ENCODE results near the gene SNX1. TPM values are rescaled to one million over a fixed set of nuclear protein-coding genes. Genes with fewer than 3 reads are reported as not detected.

SNX1 gene
- total and polyA plus RNA-seq, 2 of the 8 experiments (the other 6 are each of a cell fraction or from before 2014, with no cell fraction given), result 27.9 to 59.8 TPM

- 3% methylated on average over 36 of the region's 69 CpGs; no CpG with 5 or more reads in 1 of the 2 experiments for WGBS, 2 experiments (ENCODE audit: extremely low coverage in 1 of 2, insufficient coverage in 1 of 2, insufficient read length in 1 of 2, insufficient replicate concordance in 2 of 2, low coverage in 1 of 2, low lambda C conversion rate in 2 of 2, missing lambda C conversion rate in 1 of 2)
- no peak for FAIRE-seq
- peak within 1 kb of the TSS; percentile 84 for H4K5ac ChIP-seq (ENCODE audit: insufficient read length, low read depth, low read length)
- TF ChIP-seq CTBP2 (IDR thresholded peaks at IDR 0.05; ENCODE audit: borderline replicate concordance, insufficient read depth, insufficient read length, low read length) (no peak), TAF7 (optimal IDR thresholded peaks at IDR 0.05; ENCODE audit: borderline replicate concordance, low read depth, low read length) (peak; percentile 62), TEAD4 (IDR thresholded peaks at IDR 0.05; ENCODE audit: low read depth, low read length) (0 out of 2 replicates have a peak, but pooled peaks have one; percentile 3), USF2 (IDR thresholded peaks at IDR 0.05; ENCODE audit: low read length) (no peak), MAX (IDR thresholded peaks at IDR 0.05) (peak; percentile 41; the same call in 1 of the 2 replicates), SP1 (IDR thresholded peaks at IDR 0.05; ENCODE audit: low read depth, low read length) (peak; percentile 54; the same call in 1 of the 2 replicates), ATF3 (IDR thresholded peaks at IDR 0.05; ENCODE audit: insufficient read depth, low read depth, low read length) (no peak), CHD2 (IDR thresholded peaks at IDR 0.05; ENCODE audit: low read length) (no peak), POLR2AphosphoS5 (IDR thresholded peaks at IDR 0.05; ENCODE audit: low read depth, low read length) (peak; percentile 89)
Observed at GRCh38 chr15:64162869-64163658, 67.3 kb downstream of the SNX1 start, which contains the start of gene PPIB. Gene PPIB, minus strand, starts transcription at chr15:64163022. Its CDS starts 36 bp downstream, at chr15:64162986.

More at GRCh38 chr15:64162869-64163658, 67.3 kb downstream of the SNX1 start, which contains the start of gene PPIB:
- ChIA-PET CTCF (ENCODE audit: partially characterized antibody) (interaction anchor here (0.6 to 3.3 kb wide), 7 partner anchors 9 to 225 kb away, joined by 3 to 23 read pairs (median 3); partner anchors contain the start of genes SNX22 and TRIP4), POLR2A (ENCODE audit: partially characterized antibody) (interaction anchor here (0.7 to 3.5 kb wide), 10 partner anchors 9 to 526 kb away, joined by 3 to 34 read pairs (median 4); partner anchors contain the start of genes CIAO2A and PCLAF)
- H3K23me2 ChIP-seq (ENCODE audit: low read depth, low read length), result peaks cover 3% of the 10 kb centered on the region; the same call in 1 of the 2 replicates
- H4K20me1 ChIP-seq (replicated peaks in 1 of 2; ENCODE audit: control insufficient read depth in 1 of 2, insufficient read depth in 2 of 2, low read length in 2 of 2), result peaks cover 0 to 9% of the 10 kb centered on the region in 2 experiments
- peak within 1 kb of the TSS; percentile 54 for H3K56ac ChIP-seq (replicated peaks; ENCODE audit: insufficient read length, low read depth, low read length)
- H3K18ac ChIP-seq (ENCODE audit: extremely low read depth, low read length), result peak within 1 kb of the TSS; percentile 92
- DNase-seq (ENCODE audit: low read depth in 1 of 2, low spot score in 2 of 2), result peak; percentile 90 to 93
- no peak within 1 kb of the TSS for H2BK120ac ChIP-seq (replicated peaks; ENCODE audit: low read depth, low read length)
- H3K79me1 ChIP-seq (ENCODE audit: low read depth, low read length), result no peaks in the 10 kb centered on the region
- H2BK5ac ChIP-seq (ENCODE audit: low read depth, low read length), result peak within 1 kb of the TSS; percentile 79; the same call in 1 of the 2 replicates
- H3K9me3 ChIP-seq (ENCODE audit: insufficient read depth in 2 of 2, low read depth in 1 of 2, low read length in 1 of 2), result no peaks in the 10 kb centered on the region
- H2AFZ ChIP-seq (ENCODE audit: low read length), result peak within 1 kb of the TSS; percentile 96
- no peak within 1 kb of the TSS for H2AK5ac ChIP-seq (ENCODE audit: low read depth, low read length)
- H3K9ac ChIP-seq (replicated peaks in 1 of 4; ENCODE audit: extremely low read depth in 1 of 4, low read depth in 3 of 4, low read length in 3 of 4), result peak within 1 kb of the TSS; percentile 72 to 96 (median 76)
- H4K91ac ChIP-seq (replicated peaks; ENCODE audit: insufficient read length, low read length), result peak within 1 kb of the TSS; percentile 86
- H2BK12ac ChIP-seq (ENCODE audit: low read depth, low read length), result no peak within 1 kb of the TSS
- peaks cover 0 to 9% of the 10 kb centered on the region in 2 experiments; a peak in 2 of 4 replicates for H3K79me2 ChIP-seq (ENCODE audit: control insufficient read depth in 1 of 2, insufficient read depth in 2 of 2, low read length in 2 of 2)
- peaks cover 16 to 27% (median 23%) of the 10 kb centered on the region in 4 experiments for H3K36me3 ChIP-seq (ENCODE audit: control insufficient read depth in 2 of 4, insufficient read depth in 4 of 4, low read length in 3 of 4)
- H3K23ac ChIP-seq (ENCODE audit: insufficient read length), result no peak within 1 kb of the TSS
- H3K4me2 ChIP-seq (ENCODE audit: insufficient read depth in 1 of 2, low read depth in 2 of 2, low read length in 2 of 2), result peak within 1 kb of the TSS; percentile 74 to 81
- H3K27ac ChIP-seq (ENCODE audit: low read depth, low read length), result peak within 1 kb of the TSS; percentile 77
- no peak within 1 kb of the TSS for H3K4ac ChIP-seq (replicated peaks; ENCODE audit: insufficient read length, low read depth, low read length)
- no peak within 1 kb of the TSS for H3K14ac ChIP-seq (ENCODE audit: insufficient read length)
- H4K8ac ChIP-seq (ENCODE audit: extremely low read depth, insufficient read depth, low read length), result peak within 1 kb of the TSS; percentile 85
- peak within 1 kb of the TSS; percentile 80 to 88 (median 83) for H3K4me3 ChIP-seq (ENCODE audit: extremely low read depth in 1 of 4, insufficient read depth in 2 of 4, low read depth in 3 of 4, low read length in 4 of 4)
- no peak within 1 kb of the TSS for H2BK20ac ChIP-seq (ENCODE audit: low read length)
- H2BK15ac ChIP-seq (ENCODE audit: low read length), result no peak within 1 kb of the TSS
- no peaks in the 10 kb centered on the region for H3K27me3 ChIP-seq (replicated peaks in 1 of 4; ENCODE audit: control insufficient read depth in 3 of 4, extremely low read depth in 1 of 4, insufficient read depth in 3 of 4, low read length in 3 of 4)
- peaks cover 0 to 13% (median 5%) of the 10 kb centered on the region in 4 experiments for H3K4me1 ChIP-seq (replicated peaks in 1 of 4; ENCODE audit: control insufficient read depth in 3 of 4, insufficient read depth in 4 of 4, low read length in 3 of 4)

Measured in H1 (cell line).